GM19240 (cell line): ENCODE data around the gene MSH2.
"Not testable (repeated sequence)": the region's sequence is repeated elsewhere in the genome, so short reads cannot be mapped to it uniquely, and the experiment has no call there.

Source experiments
- DNase-seq: peaks from one replicate; pipeline ENCODE4 v3.0.0; 2011; ENCODE audit warnings: low spot score; ENCODE audit not compliant: insufficient read length

MSH2 gene

GRCh38 chr2:47471429-47472116, 68.6 kb downstream of the MSH2 start:
- DNase-seq = no peak

DNA sequence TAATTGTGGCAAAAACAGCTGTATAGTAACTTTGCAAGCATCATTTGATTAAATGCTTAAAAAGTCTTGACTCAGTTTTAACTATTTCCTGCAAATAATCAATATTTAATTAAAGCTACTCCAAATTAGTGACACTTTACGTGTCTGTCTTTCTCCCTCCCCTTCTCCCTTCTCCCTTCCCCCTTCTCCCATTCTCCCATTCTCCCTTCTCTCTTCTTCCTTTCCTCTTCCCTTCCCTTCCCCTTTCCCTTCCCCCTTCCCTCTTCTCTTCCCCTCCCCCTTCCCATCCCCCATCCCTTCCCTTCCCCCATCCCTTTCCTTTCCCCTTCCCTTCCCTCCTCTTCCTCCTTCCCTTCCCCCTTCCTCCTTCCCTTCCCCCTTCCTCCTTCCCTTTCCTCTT, 76.9 kb downstream of the MSH2 start:
- no peak for DNase-seq

DNA sequence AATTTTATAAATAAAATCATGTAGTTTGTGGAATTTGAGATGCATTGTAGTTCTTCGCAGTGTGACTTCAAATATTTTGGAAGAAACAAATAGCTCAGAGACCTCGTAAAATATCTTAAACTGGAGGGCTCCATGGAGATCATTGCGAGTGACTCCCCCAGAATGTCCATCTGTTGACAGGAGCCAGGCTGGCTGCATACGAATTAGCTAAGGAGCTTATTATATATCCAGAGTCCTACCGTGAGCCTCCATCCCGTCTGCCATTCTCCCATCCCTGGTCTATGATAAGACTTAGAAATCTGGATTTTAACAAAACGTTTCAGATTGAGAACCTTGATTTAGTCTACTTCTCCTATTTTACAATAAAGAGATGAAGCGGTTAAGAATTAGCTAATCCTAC, 80.2 kb downstream of the MSH2 start:
- DNase-seq = no peak

DNA sequence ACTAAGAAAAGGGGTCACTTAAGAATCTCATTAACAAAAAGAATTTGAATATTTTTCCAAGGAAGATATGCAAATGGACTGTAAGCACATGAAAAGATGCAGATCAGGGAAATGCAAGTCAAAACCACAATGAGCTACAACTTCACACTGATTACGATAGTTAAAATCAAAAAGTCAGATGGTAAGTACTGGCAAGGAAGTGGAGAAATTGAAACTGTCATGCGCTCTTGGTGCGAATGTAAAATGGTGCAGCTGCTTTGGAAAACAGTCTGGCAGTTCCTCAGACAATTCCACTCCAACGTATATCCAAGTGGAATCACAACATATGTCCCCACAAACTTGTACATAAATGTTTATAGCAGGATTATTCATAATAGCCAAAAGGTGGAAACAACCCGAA, 81.4 kb downstream of the MSH2 start:
- DNase-seq = no peak

GRCh38 chr2:47485177-47485576, 82.2 kb downstream of the MSH2 start:
- DNase-seq = no peak

- DNase-seq = no peak
Measured at GRCh38 chr2:47485751-47486300, 82.9 kb downstream of the MSH2 start.

DNA sequence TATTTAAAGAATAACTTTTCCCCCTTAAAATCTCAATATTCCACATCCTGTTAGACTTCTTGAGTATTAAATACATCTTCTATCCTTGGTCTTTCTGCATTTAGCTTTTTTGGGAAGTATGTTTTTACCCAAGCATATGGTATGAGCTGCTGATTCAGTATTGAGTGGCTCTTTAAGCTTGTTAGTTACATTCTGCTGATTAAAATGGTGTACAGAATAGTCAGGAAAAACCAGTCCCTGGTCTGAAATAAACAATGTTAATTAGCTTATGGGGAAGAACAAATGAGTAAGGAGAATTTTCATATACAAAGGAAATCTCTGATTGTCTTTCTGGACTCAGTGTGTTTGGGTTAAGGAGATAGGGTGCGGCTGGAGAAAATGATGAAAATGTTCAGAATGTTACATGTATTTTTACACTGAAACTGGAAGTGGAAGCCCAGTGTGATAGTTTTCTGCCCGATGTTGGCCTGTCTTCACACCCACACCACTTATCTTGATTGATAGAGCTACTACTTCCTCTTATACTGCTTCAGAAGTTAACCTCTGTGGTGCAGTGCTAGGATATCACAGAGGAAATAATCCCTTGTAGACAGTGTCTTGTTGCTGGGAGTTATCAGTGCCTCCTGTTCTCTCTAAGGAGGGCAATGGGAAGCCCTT, 84.0 kb downstream of the MSH2 start:
- DNase-seq = no peak

- DNase-seq = no peak
Measured at GRCh38 chr2:47487498-47487875, 84.5 kb downstream of the MSH2 start.

GRCh38 chr2:47488870-47489584, 86.1 kb downstream of the MSH2 start:
- no peak for DNase-seq

GRCh38 chr2:47490406-47490805, 87.5 kb downstream of the MSH2 start:
- DNase-seq = no peak

GRCh38 chr2:47493317-47494035, 90.5 kb downstream of the MSH2 start:
- DNase-seq = no peak

GRCh38 chr2:47494267-47495130, 91.5 kb downstream of the MSH2 start:
- DNase-seq = no peak

GRCh38 chr2:47497843-47498460, 95.0 kb downstream of the MSH2 start:
- DNase-seq = no peak

DNA sequence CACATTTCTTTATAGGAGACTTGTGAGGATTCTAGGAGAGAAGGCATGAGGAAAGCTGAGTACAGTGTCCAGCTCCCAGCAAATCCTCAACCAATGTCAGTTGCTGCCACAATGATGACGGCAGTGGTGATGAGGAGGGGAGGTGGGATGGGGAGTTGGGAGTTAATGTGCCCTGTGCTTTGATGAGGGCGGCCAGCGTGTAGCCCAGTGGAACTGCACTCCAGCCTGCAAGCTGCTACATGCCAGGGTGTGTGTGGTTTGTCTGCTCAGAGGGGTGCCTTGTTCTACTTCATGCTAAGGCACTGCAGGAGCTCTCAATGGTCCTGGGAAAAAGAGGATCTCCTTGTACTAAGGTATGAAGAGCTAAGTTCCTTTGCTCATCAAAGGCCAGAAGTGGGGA, 96.1 kb downstream of the MSH2 start:
- DNase-seq = no peak

GRCh38 chr2:47499621-47500309, 96.8 kb downstream of the MSH2 start:
- no peak for DNase-seq

DNA sequence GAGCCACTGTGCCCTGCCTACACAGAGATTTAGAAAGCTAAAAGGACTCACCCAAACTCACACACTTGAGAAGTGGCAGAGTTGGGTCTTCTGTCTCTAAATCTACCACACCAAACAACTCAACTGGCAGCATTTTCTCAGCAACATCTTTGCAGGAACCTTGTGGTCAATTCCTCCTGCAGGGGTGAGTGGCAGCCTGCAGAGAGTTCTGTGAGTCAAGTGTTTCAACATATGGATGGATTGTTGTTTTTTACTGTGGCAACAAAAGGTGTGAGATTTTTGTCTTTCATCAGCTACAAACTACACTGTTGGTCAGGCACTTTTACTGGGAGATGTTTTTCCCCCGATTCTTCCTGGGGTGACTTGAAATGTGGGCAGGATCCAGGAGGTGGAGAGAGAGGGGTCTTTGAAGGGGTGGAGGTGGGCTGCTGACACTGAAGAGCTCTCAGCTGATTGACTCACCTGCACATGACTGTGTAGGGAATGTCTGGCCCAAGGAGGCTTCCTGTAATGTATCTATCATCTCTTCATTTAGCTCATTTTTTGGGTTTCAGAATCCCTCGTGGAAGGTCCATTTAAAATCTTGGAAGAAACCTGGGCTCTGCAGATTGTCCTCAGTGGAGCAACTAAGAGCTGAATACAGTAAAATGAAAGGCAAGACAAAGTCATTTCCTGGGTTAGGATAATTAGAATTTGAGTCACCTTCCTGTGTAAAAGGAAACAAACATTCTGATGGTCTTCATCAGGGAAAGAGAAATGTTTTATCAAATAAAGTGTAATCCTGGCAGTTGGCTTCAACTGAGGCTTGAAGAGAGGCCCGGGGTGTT, 98.6 kb downstream of the MSH2 start:
- DNase-seq = no peak

DNA sequence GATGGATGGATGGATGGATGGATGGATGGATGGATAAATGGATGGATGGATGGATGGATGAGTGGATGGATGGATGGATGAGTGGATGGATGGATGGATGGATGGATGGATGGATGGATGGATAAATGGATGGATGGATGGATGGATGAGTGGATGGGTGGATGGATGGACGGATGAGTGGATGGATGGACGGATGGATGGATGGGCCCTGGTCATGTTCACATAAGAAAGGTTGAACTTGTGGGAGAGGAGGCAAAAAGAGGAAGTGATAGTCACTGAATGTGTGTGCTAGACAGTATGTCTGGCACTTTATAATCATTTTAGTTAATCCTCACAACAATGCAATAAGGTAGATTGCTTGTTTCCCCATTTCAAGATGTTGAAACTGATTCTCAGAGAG, 99.5 kb downstream of the MSH2 start:
- DNase-seq = not testable (repeated sequence)

DNA sequence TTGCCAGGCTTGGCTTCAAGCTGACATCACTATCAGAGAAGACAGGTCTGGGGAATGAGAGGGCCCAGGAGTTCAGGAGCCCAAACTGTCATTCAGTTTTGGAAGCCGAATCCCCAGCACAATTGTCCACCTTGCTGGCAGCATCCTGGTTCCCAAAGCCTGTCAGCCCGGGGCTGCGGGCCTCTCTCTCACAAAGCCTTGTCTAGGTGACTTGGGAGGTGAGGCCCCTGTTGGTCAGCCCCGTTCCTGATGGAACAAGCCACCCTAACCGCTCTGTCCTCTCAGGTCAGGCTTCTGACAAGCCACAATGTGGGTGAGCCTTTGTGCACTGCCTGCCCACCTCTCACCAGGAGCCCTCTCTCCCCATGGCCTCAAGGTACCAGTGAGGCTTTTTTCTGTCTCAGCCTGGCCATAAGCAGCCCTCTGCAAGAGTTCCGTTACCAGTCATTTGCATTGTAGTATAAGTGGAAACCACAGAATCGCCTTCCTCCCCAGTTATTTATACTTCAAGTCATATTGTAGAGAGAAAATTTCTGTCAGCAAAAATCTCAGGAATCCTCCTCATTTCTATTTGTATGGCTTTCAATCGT, 100.6 kb downstream of the MSH2 start:
- DNase-seq = no peak
